Adipose tissue (tissue), 3 donors: ENCODE results near the gene SRGAP1. TPM values are rescaled to one million over a fixed set of nuclear protein-coding genes. Genes with fewer than 3 reads are reported as not detected.
"Not testable (repeated sequence)": the region's sequence is repeated elsewhere in the genome, so short reads cannot be mapped to it uniquely, and the experiment has no call there.

ENCODE experiments used
- H3K27ac ChIP-seq: one replicate; pipeline ENCODE4 v1.5.1; 2013; ENCODE audit warnings: low read depth, low read length
- WGBS, 3 donors: extraction: QIAGEN DNeasy Blood & Tissue Kit; methylation state at CpG; one replicate each; pipeline ENCODE4 v1.1.7; 2013; 5-methylcytosine and 5-hydroxymethylcytosine counted together
- polyA plus RNA-seq, 3 donors: library from polyadenylated mRNA; stranded (reverse); fragments of 200-250 nt; gene quantifications; one replicate each; pipeline ENCODE4 v1.2.3, GENCODE V29; 2013
- donor health status: healthy with polysubstance abuse.
- donor health status: Bipolar disorder and iron deficiency.
- donor health status: healthy.

The SRGAP1 gene
- polyA plus RNA-seq, 3 donors = 1.8 to 2.7 (median 2.2) TPM

GRCh38 chr12:64177001-64177400 is 332.5 kb downstream of the SRGAP1 start:
- 73 to 76% (median 76%) methylated on average over 7 of the region's 7 CpGs for WGBS, 3 donors
- H3K27ac ChIP-seq = no peak overlapping the region

GRCh38 chr12:64178122-64178521 is 333.6 kb downstream of the SRGAP1 start:
- 44 to 76% (median 68%) methylated on average over 1 of the region's 1 CpG for WGBS, 3 donors

GRCh38 chr12:64180951-64181350 is 336.5 kb downstream of the SRGAP1 start:
- peak overlapping the region; percentile 32 for H3K27ac ChIP-seq

More at GRCh38 chr12:64178122-64178521, 333.6 kb downstream of the SRGAP1 start:
- no peak overlapping the region for H3K27ac ChIP-seq

GRCh38 chr12:64181430-64182291 is 337.2 kb downstream of the SRGAP1 start:
- peak overlapping the region; percentile 28 for H3K27ac ChIP-seq
- 39 to 44% (median 43%) methylated on average over 3 of the region's 3 CpGs for WGBS, 3 donors

More at GRCh38 chr12:64180951-64181350, 336.5 kb downstream of the SRGAP1 start:
- WGBS, 3 donors = 46 to 71% (median 50%) methylated on average over 5 of the region's 5 CpGs

DNA sequence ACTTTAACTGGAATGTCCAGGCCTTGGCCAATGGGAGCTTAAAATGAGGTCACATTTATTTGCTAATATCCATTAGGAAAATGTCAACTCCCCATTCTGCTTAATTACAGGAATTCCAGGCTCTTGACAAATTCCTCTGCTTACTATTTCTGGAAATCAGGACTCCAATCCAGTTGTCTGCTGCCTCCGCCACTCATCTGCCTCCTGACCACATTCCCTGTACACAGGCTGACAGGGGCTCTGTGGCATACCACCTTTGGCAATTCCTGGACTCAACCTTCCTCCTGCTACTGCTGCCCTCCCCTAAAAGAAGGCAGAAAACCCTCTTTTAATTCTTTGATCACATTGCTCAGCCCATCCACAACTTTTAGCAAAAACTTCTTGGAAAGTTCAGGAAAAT is 339.7 kb downstream of the SRGAP1 start:
- WGBS, 3 donors = 92 to 100% (median 95%) methylated on average over 1 of the region's 1 CpG
- no peak overlapping the region for H3K27ac ChIP-seq

- WGBS, 3 donors = 80 to 94% (median 81%) methylated on average over 2 of the region's 2 CpGs
- no peak overlapping the region for H3K27ac ChIP-seq
Measured at GRCh38 chr12:64186789-64187188, 342.3 kb downstream of the SRGAP1 start.

- H3K27ac ChIP-seq = no peak overlapping the region
- WGBS, 3 donors = 39 to 85% (median 42%) methylated on average over 3 of the region's 3 CpGs
Measured at GRCh38 chr12:64187370-64187769, 342.9 kb downstream of the SRGAP1 start.

GRCh38 chr12:64187794-64188193 is 343.3 kb downstream of the SRGAP1 start:
- 54 to 82% (median 75%) methylated on average over 2 of the region's 2 CpGs for WGBS, 3 donors
- H3K27ac ChIP-seq = no peak overlapping the region

DNA sequence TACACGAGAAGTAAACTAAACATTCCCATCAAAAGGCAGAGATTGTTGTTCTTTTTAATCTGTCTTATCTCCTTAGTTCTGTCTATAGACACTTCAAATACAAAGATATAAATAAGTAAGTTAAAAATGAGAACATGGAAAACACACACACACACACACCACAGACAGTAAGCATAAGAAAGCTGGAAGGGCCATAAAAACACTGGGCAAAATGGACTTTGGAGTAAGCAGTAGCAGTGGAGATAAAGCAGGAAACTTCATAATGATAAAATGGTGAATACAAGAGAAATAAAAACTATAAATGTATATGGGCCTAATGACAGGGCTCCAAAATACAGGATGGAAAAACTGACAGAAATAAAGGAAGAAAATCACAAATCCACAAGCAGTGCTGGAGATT is 345.0 kb downstream of the SRGAP1 start:
- 51 to 92% (median 88%) methylated on average over 1 of the region's 1 CpG for WGBS, 3 donors

DNA sequence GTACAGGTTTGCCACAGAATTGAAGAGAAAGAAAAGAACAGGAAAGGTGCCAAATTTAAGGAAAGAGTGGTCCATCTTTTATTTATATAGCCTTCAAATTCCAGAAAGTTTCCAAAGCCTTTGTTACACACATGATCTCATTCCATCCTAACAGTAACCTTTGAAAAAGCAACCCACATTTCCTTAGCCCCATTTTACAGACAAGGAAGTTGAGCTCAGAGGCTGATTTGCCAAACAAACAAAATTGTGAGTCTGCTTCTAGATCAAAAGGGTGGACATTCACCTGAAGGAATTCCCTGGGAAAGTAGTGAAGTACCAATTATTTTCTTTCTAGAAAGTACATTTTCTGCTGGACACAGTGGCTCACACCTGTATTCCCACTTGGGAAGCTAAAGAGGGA is 345.6 kb downstream of the SRGAP1 start:
- H3K27ac ChIP-seq = no peak overlapping the region

More for the DNA sequence above, 345.0 kb downstream of the SRGAP1 start:
- H3K27ac ChIP-seq = no peak overlapping the region

GRCh38 chr12:64192644-64193444 is 348.3 kb downstream of the SRGAP1 start:
- H3K27ac ChIP-seq = no peak overlapping the region
- WGBS, 3 donors = 88 to 94% (median 90%) methylated on average over 7 of the region's 7 CpGs

DNA sequence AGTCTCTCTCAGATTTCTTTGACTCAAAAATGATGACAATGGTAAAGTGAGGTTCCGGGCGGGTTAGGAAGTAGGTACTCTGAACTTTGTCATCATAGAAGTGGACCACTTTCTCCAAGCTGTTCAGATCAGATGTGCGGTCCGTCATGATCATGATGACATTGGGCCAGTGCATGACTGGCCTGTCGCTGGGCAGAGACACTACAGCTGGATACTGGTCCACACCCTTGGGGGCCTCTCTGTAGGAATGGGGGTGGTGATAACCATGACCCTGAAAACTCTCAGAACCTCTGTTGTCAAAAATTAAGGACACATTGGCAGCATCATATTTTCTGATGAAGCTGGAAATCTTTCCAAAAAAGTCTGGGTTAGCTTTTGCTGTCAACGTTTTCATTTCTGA is 349.4 kb downstream of the SRGAP1 start:
- H3K27ac ChIP-seq = no peak overlapping the region
- 95 to 96% (median 95%) methylated on average over 6 of the region's 6 CpGs for WGBS, 3 donors

DNA sequence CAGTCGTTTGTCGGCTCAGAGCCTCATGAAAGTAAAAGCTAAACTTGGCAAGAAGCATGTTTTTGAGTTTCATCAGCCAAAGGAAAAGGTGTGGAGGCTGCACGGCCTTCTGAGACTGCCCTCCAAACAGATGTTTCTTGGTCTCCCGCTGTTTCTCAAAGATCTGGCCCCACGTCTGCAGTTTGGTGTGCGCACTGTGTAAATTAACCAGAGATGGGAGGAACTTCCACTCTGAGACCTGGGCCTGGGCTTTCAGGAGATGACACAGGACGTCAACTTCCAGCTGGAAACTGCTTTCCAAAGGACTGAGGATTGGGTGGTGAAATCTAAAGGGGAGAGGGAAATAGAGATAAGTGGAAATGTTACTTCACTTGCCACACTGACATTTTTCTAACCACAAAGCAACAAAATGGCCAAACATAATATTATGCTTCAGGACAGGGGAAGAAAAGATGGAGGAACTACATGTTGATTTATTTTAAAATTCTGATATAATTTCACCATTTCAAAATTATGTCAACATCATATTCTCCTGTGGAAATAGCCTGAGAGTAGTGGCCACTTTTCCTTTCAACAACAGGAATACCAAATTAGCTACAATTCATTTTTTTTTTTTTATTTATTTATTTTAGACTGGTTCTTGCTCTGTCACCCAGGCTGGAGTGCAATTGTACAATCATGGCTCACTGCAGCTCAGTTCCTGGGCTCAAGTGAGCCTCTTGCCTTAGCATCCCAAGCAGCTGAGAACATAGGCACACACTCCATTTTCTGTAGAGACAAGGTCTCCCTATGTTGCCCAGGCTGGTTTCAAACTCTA is 350.0 kb downstream of the SRGAP1 start:
- no peak overlapping the region for H3K27ac ChIP-seq
- WGBS, 3 donors = 79 to 89% (median 88%) methylated on average over 7 of the region's 7 CpGs

GRCh38 chr12:64195841-64196240 is 351.3 kb downstream of the SRGAP1 start:
- not testable (repeated sequence) for H3K27ac ChIP-seq
- WGBS, 3 donors = 50 to 96% (median 89%) methylated on average over 4 to 7 of the region's 15 CpGs

GRCh38 chr12:64203036-64203435 is 358.5 kb downstream of the SRGAP1 start:
- WGBS, 3 donors = 94 to 97% (median 97%) methylated on average over 5 of the region's 5 CpGs
- H3K27ac ChIP-seq = no peak overlapping the region

DNA sequence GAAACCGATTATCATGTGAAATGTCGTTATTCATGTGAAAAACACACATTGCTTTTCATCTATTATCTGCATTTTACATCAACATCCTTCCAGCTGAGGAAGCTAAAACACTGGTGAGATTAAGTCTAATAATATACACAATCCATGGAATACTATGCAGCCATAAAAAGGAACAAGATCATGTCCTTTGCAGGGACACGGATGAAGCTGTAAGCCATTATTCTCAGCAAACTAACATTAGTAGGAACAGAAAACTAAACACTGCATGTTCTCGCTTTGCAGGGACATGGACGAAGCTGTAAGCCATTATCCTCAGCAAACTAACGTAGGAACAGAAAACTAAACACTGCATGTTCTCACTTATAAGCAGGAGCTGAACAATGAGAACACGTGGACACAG is 359.3 kb downstream of the SRGAP1 start:
- H3K27ac ChIP-seq = no peak overlapping the region
- 58 to 69% (median 68%) methylated on average over 7 of the region's 7 CpGs for WGBS, 3 donors

GRCh38 chr12:64205542-64205941 is 361.0 kb downstream of the SRGAP1 start:
- H3K27ac ChIP-seq = no peak overlapping the region
- 81 to 90% (median 86%) methylated on average over 2 of the region's 2 CpGs for WGBS, 3 donors

DNA sequence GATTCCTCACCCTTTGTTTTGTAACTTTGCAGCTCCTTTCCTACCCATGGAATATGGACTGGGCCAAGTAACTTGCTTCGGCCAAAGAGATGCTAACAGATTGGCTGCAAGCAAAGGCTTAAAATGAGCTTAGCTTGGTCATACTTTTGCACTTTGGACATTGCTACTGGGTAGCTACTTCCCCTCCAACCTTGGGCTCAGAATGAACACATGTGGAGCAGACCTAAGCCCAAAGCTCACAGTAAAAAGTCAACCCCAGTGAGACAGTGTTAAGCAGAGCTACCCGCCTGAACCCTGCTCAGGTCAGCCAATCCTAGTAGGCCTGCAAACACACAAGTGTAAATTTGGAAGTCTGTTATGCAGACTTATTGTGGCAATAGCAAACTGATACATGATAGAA is 363.0 kb downstream of the SRGAP1 start:
- no peak overlapping the region for H3K27ac ChIP-seq
- 97 to 98% (median 97%) methylated on average over 2 of the region's 2 CpGs for WGBS, 3 donors
